ENCODE results near the gene CDX1.

Gene CDX1

GRCh38 chr5:150129813-150130492, 36.6 kb upstream of the CDX1 start:
- DNase-seq: peak; percentile 59 to 96 (median 72)
- intact Hi-C loops (cut with DNase I): loop anchor here (1.0 to 10.0 kb wide), 3 partner anchors 31 to 305 kb away; no protein-coding TSS in a partner anchor

DNA sequence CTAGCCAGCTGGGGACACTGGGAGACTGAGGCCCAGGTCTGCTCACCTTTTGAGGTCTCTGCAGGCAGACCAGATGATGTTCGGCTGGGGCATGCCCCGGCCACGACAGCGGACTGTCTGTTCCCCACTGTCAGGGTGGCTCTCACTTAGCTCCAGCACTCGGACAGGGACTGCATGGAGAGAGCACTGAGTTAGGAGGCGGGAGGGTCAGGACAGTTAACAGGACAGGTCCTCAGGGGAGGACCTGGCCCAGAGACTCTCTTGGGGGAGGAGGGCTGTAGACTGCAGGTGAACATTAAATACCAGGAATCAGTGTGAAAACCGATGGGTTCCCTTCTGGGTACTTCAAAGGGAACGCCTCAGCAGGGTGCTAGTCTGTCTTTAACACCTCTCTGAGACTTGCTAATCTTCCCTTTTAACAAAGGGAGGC, 36.1 kb upstream of the CDX1 start:
- peak in 2 of 10 donors; percentile 48 to 59 for DNase-seq

GRCh38 chr5:150131461-150131860, 35.1 kb upstream of the CDX1 start:
- DNase-seq: no peak
- intact Hi-C loops (cut with DNase I): loop anchor here (2.0 kb wide), 1 partner anchor 29 kb away; no protein-coding TSS in a partner anchor

More for the DNA sequence above, 36.1 kb upstream of the CDX1 start:
- intact Hi-C loops (cut with DNase I): loop anchor here (1.0 to 2.0 kb wide), 2 partner anchors 30 to 88 kb away; no protein-coding TSS in a partner anchor

GRCh38 chr5:150131978-150132694, 34.4 kb upstream of the CDX1 start:
- intact Hi-C loops (cut with DNase I): loop anchor here (2.0 kb wide), 1 partner anchor 29 kb away; no protein-coding TSS in a partner anchor
- DNase-seq: peak in 2 of 10 donors; percentile 56 to 72

GRCh38 chr5:150132740-150133139, 33.8 kb upstream of the CDX1 start:
- DNase-seq: peak in 3 of 10 donors; percentile 52 to 72 (median 67)
- intact Hi-C loops (cut with DNase I): no loop called here

DNA sequence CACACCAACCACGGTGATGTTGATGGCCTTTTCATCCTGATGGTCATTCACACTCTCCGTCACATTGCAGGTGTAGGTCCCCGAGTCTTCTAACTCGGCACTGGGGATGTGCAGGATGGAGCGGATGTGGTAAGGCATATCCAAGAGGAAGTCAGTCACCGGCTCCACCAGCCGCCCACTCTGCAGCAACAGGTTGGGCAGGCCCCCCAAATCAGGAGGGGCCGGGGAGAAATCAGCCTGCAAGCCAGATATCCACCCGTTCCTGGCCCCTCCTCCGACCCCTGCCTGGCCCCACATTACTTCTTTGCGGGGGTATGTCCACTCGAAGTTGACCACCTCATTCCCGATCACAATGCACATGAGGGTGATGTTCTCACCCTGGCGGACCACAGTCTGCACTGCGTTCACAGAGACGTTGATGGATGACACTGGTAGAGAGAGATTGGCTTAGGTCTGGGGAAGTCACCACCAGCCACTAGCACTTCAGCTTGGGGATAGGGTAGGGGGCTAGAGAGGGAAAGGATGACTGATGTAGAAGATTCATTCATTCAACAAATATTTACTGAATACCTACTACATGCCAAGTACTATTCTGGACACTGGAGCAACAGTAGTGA, 32.9 kb upstream of the CDX1 start:
- peak in 2 of 10 donors; percentile 62 to 65 for DNase-seq
- intact Hi-C loops (cut with DNase I): no loop called here

DNA sequence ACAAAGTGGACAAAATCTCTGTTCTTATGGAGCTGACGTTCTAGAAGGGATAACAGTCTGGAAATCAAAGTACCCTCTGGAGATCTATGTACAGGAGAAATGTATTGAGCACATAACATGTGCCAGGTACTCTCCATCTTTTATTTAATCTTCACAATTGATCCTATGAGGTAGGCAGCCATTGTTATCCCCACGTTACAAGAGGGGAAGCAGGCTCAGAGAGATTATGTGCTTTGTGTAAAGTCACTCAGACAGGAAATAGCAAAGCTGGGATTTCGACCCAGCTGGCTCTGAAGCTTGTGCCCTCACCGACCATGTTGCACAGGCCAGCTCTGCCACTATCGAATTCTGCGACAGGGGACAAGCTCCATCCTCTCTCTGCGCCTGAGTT, 32.4 kb upstream of the CDX1 start:
- peak in 2 of 10 donors; percentile 25 to 27 for DNase-seq
- intact Hi-C loops (cut with DNase I): no loop called here

DNA sequence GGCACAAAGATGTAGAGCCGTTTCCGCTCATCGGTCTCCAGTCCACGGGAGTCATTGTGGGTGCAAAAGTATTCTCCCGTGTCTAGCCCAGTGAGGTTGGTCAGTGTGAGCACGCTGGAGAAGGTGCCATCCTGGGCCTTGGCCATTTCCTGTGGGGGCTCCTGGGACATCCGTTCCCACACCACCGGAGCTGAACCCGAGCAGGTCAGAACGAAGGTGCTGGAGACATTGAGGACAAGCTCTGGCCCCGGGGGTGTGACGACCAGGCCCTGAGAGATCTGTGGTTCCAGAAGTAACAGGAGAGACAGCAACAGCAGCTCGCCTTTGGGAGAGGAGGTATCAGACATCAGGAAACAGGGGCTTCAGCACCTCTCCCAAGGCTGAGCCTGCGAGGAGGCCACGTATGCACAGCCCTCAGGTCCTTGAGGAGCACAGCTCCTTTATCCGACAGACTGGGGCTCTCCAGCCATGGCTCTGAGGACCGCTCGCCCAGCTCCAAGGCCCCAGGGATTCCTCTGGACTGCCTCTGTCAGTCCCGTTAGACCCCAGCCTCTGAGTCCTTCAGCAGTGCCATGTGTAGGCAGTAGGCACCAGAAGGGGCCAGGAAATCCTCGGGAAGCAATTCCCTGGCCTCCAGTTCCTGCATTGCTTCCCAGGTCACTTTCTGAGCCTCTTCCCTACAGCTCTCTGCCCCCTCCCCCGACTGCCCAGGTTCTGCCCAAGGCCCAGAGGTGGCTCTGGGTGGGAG, 30.8 kb upstream of the CDX1 start:
- DNase-seq: peak in 1 of 10 donors; percentile 48
- intact Hi-C loops (cut with DNase I): no loop called here

GRCh38 chr5:150136305-150137167, 30.0 kb upstream of the CDX1 start:
- intact Hi-C loops (cut with DNase I): no loop called here
- DNase-seq: no peak

- intact Hi-C loops (cut with DNase I): no loop called here
- DNase-seq: no peak
Observed at GRCh38 chr5:150137168-150137957, 29.2 kb upstream of the CDX1 start.

DNA sequence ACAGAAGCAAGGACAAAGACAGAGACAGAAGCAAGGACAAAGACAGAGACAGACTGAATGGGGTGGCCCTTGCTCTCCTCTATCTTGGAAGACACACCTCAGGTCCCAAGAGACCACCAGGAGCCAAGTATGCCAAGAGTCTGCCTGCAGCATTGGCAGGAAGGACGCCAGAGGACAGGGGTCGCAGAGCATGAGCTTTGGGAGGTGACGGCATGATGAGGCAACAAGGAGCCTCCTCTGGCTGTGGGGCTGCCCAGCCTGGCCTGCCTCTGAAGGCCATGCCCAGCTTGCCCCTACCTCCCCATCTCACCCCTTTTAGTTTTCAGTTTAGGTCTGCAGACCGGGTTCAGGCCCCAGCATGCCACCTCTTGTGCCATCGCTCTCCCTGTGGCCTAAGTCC, 28.6 kb upstream of the CDX1 start:
- DNase-seq: no peak
- intact Hi-C loops (cut with DNase I): no loop called here

DNA sequence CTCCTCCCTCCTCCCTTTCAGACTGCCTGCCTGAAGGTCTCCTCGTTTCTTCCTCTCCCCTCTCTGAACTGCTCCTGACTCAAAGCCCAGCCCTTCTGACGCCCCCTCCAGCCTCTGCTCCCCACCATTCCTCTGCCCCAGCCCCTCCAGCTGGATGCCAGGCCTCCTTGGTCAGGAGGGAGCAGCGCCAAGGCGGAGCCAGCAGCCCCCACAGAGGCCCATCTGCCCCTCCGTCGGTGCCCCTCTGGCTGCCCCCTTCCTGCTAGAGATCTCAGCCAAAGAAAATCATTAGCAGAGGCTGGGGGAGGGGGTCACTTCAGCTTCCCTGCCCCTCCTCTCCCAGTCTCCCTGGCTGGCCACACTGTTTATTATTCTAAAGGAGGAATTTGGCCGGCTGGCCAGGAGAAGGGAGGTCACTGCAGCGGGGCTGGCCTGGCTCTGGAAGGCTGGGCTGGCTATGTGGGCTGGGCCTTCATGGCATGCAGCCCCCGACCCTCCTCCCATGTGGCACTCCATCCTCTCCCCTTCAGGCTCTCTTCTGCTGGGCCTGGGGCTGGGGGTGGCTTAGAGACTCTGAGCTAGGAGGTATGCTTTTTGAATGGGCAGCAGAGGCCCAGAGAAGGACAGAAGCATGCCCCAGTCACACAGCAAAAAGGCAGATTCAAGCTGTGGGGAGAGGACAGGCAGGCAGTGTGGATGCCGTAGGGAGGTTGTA, 27.9 kb upstream of the CDX1 start:
- peak in 6 of 10 donors; percentile 30 to 80 (median 42) for DNase-seq
- intact Hi-C loops (cut with DNase I): no loop called here

GRCh38 chr5:150139334-150139733, 27.2 kb upstream of the CDX1 start:
- intact Hi-C loops (cut with DNase I): no loop called here
- DNase-seq: no peak

GRCh38 chr5:150140830-150141229, 25.7 kb upstream of the CDX1 start:
- intact Hi-C loops (cut with DNase I): no loop called here
- DNase-seq: peak in 2 of 10 donors; percentile 36 to 74

- intact Hi-C loops (cut with DNase I): no loop called here
- DNase-seq: no peak
Observed at GRCh38 chr5:150141544-150142184, 24.9 kb upstream of the CDX1 start.

DNA sequence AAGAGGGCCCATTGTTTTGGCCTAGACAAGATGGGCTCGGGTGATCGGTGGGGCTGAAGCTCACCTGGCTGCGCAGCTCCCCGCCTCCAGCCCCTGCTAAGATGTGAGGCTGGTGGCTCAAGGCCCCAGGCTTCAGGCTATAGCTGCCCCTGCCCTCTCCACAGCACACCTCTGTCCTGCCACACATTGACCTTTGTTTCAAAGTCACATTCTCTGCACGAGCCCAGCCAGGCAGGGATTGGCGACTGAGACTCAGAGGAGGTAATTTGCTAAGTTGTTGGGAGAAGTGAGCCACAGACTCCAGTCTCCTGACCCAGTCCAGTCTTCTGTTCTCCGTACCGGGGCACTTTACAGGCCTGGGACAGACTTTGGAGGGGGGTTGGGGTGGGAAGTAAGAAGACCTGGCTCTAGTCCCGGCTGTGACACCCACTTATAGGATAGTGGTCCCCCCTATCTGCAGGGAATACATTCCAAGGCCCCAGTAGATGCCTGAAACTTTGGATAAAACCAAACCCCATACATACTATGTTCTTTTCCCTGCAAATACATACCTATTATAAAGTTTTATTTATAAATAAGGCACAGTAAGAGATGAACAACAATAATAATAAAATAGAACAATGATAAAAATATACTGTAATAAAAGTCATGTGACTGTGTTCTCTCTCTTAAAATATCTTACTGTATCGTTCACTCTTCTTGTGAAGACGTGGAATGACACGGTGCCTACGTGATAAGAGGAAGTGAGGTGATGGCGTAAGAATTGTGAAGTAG, 24.2 kb upstream of the CDX1 start:
- DNase-seq: peak in 1 of 10 donors; percentile 23
- intact Hi-C loops (cut with DNase I): no loop called here

GRCh38 chr5:150142959-150143349, 23.6 kb upstream of the CDX1 start:
- intact Hi-C loops (cut with DNase I): no loop called here
- peak in 1 of 10 donors; percentile 14 for DNase-seq

All from posterior cingulate gyrus (tissue), 11 donors.